Embryonic facial prominence (tissue), 1 donor: ENCODE data around the gene TMPRSS13.

Source experiments
- DNase-seq: peaks from one replicate; pipeline ENCODE4 v3.0.0-alpha.2; 2016; ENCODE audit errors: extremely low spot score

Gene TMPRSS13

GRCh38 chr11:117898059-117898458, 31.1 kb downstream of the TMPRSS13 start:
- DNase-seq = no peak

- DNase-seq = no peak
Measured at GRCh38 chr11:117892651-117893050, 36.6 kb downstream of the TMPRSS13 start.

- no peak for DNase-seq
Measured at GRCh38 chr11:117891362-117891761, 37.8 kb downstream of the TMPRSS13 start.

- no peak for DNase-seq
Measured at GRCh38 chr11:117888139-117888566, 41.0 kb downstream of the TMPRSS13 start.

- DNase-seq = no peak
Measured at GRCh38 chr11:117887431-117888138, 41.6 kb downstream of the TMPRSS13 start.

GRCh38 chr11:117885777-117886176, 43.4 kb downstream of the TMPRSS13 start:
- DNase-seq = no peak

GRCh38 chr11:117884994-117885393, 44.2 kb downstream of the TMPRSS13 start:
- no peak for DNase-seq

- no peak for DNase-seq
Measured at GRCh38 chr11:117883063-117883462, 46.1 kb downstream of the TMPRSS13 start.

GRCh38 chr11:117882311-117882905, 46.8 kb downstream of the TMPRSS13 start:
- DNase-seq = no peak

GRCh38 chr11:117881217-117881616, 48.0 kb downstream of the TMPRSS13 start:
- DNase-seq = no peak

- DNase-seq = no peak
Measured at GRCh38 chr11:117879516-117880480, 49.4 kb downstream of the TMPRSS13 start.

GRCh38 chr11:117878939-117879475, 50.2 kb downstream of the TMPRSS13 start:
- DNase-seq = no peak

GRCh38 chr11:117878314-117878938, 50.8 kb downstream of the TMPRSS13 start:
- no peak for DNase-seq

- no peak for DNase-seq
Measured at GRCh38 chr11:117877120-117877784, 52.0 kb downstream of the TMPRSS13 start.

GRCh38 chr11:117876341-117877119, 52.7 kb downstream of the TMPRSS13 start, which contains the start of gene FXYD6:
Gene FXYD6 (minus strand): TSS chr11:117876658. CDS start chr11:117842776, 33,882 bp downstream.
- DNase-seq = peak; percentile 79

GRCh38 chr11:117876059-117876340, 53.2 kb downstream of the TMPRSS13 start:
- no peak for DNase-seq

GRCh38 chr11:117875382-117876058, 53.7 kb downstream of the TMPRSS13 start:
- DNase-seq = no peak

GRCh38 chr11:117874910-117875381, 54.3 kb downstream of the TMPRSS13 start:
- DNase-seq = no peak

GRCh38 chr11:117874253-117874909, 54.8 kb downstream of the TMPRSS13 start:
- no peak for DNase-seq
